OCI-LY7 (cell line): Measurements from ENCODE around the gene IRX4. TPM values are rescaled to one million over a fixed set of nuclear protein-coding genes. Genes with fewer than 3 reads are reported as not detected.

Source experiments
- BruUV-seq: library from RNA; stranded (reverse); fragments of 400-500 nt; replicated peaks from 2 replicates; lab custom pipeline; 2021; lab: Mats Ljungman, UMichigan
- CTCF ChIA-PET: fragments of 300-600 bp; sonication (Branson Sonifier 250); formaldehyde crosslinking; loops from one replicate; lab custom pipeline; 2022; ENCODE audit warnings: antibody characterized with exemption; ENCODE audit not compliant: unreplicated experiment; lab: Charles Lee
- POLR2A ChIA-PET: fragments of 300-600 bp; sonication (Branson Sonifier 250); formaldehyde crosslinking; loops from one replicate; lab custom pipeline; 2022; ENCODE audit warnings: antibody characterized with exemption; lab: Charles Lee
- DNase-seq: peaks from one replicate; pipeline ENCODE4 v3.0.0-alpha.2; 2015; ENCODE audit warnings: low spot score
- H2AFZ ChIP-seq: fragments of 200-600 bp; sonication (generic), shearing (Covaris generic); 2 replicates; pipeline ENCODE4 v1.6.1; 2014; ENCODE audit warnings: mild to moderate bottlenecking, antibody characterized with exemption, low read length, moderate library complexity
- H3K27ac ChIP-seq: fragments of 200-600 bp; sonication (generic); 2 replicates; pipeline ENCODE4 v1.5.1; 2014; ENCODE audit warnings: mixed run types, low read depth, mild to moderate bottlenecking, moderate library complexity, low read length, inconsistent platforms; ENCODE audit not compliant: poor library complexity, severe bottlenecking
- H3K36me3 ChIP-seq: fragments of 200-600 bp; sonication (generic); 2 replicates; pipeline ENCODE4 v1.6.1; 2014; ENCODE audit warnings: mild to moderate bottlenecking, antibody characterized with exemption, low read length, moderate library complexity, mixed read lengths; ENCODE audit not compliant: insufficient read depth
- H3K4me1 ChIP-seq: fragments of 200-600 bp; sonication (generic); 2 replicates; pipeline ENCODE4 v1.5.1; 2014; ENCODE audit warnings: mild to moderate bottlenecking, low read length; ENCODE audit not compliant: insufficient read depth, poor library complexity, severe bottlenecking
- H3K4me2 ChIP-seq: fragments of 200-600 bp; sonication (generic); 2 replicates; pipeline ENCODE4 v1.6.1; 2014; ENCODE audit warnings: mild to moderate bottlenecking, low read length
- H3K4me3 ChIP-seq: fragments of 200-600 bp; sonication (generic); 2 replicates; pipeline ENCODE4 v1.5.1; 2014; ENCODE audit warnings: mild to moderate bottlenecking, low read depth, low read length; ENCODE audit not compliant: poor library complexity, severe bottlenecking
- H3K79me2 ChIP-seq: fragments of 200-600 bp; sonication (generic); 2 replicates; pipeline ENCODE4 v1.6.1; 2016; ENCODE audit warnings: low read depth, mild to moderate bottlenecking, low read length, moderate library complexity, mixed read lengths; ENCODE audit not compliant: insufficient read depth
- H3K9me2 ChIP-seq: fragments of 200-600 bp; sonication (generic); 2 replicates; pipeline ENCODE4 v1.6.1; 2016; ENCODE audit warnings: mild to moderate bottlenecking, low read length, mixed read lengths; ENCODE audit not compliant: insufficient read depth
- H3K9me3 ChIP-seq: fragments of 200-600 bp; sonication (generic); 2 replicates; pipeline ENCODE4 v1.6.1; 2014; ENCODE audit warnings: mild to moderate bottlenecking, mixed run types, low read length, mixed read lengths
- H4K20me1 ChIP-seq: fragments of 200-600 bp; sonication (generic); 2 replicates; pipeline ENCODE4 v1.6.1; 2014; ENCODE audit warnings: mild to moderate bottlenecking, antibody characterized with exemption, low read length, moderate library complexity, mixed read lengths; ENCODE audit not compliant: insufficient read depth
- CTCF ChIP-seq: fragments of 200-600 bp; sonication (generic); conservative IDR thresholded peaks from 2 replicates; pipeline ENCODE4 v1.5.1; 2014; ENCODE audit warnings: mild to moderate bottlenecking, antibody characterized with exemption, low read length, moderate library complexity, mixed read lengths
- EZH2phosphoT487 ChIP-seq: fragments of 200-600 bp; sonication (generic); IDR thresholded peaks from 2 replicates; pipeline ENCODE4 v1.6.1; 2018; ENCODE audit warnings: low read depth, borderline replicate concordance, mild to moderate bottlenecking, mixed run types, antibody characterized with exemption, low read length, moderate library complexity, mixed read lengths
- intact Hi-C: fragments of 100-400 bp; cut with micrococcal nuclease; formaldehyde crosslinking; loops from one replicate; pipeline ENCODE4 v1.10.0; 2022; ENCODE audit not compliant: unreplicated experiment
- total RNA-seq, 2 experiments: library from RNA; depleted of rRNA in 1 of 2; stranded (reverse); fragments of >200 nt in 1 of 2; shearing (Covaris generic) in 1 of 2; gene quantifications; 2 replicates each; pipeline ENCODE4 v1.2.3, GENCODE V29; 2014 to 2022

IRX4 gene
- total RNA-seq, 2 experiments from 2014 or later: not detected

GRCh38 chr5:1883120-1883924 lies 597 bp upstream of the IRX4 start:
- Histone ChIP-seq H3K4me1 (no peaks in the 10 kb centered on the region), H3K9me2 (no peaks in the 10 kb centered on the region), H3K4me2 (no peak overlapping the region), H3K4me3 (no peak overlapping the region), H3K36me3 (no peaks in the 10 kb centered on the region), H3K79me2 (no peaks in the 10 kb centered on the region), H3K9me3 (no peaks in the 10 kb centered on the region), H3K27ac (no peak overlapping the region), H4K20me1 (no peaks in the 10 kb centered on the region), H2AFZ (no peak overlapping the region)
- POLR2A ChIA-PET: no interaction called here
- DNase-seq: no peak
- intact Hi-C loops: no loop called here
- BruUV-seq: no TSS peak
- TF ChIP-seq CTCF: no peak
- no peak for TF ChIP-seq EZH2phosphoT487
- CTCF ChIA-PET: no interaction called here

- TF ChIP-seq CTCF: no peak
- TF ChIP-seq EZH2phosphoT487: no peak
- no peak for DNase-seq
- H3K79me2 ChIP-seq: no peaks in the 10 kb centered on the region
- no peaks in the 10 kb centered on the region for H3K9me3 ChIP-seq
- H2AFZ ChIP-seq: no peak overlapping the region
- no peak overlapping the region for H3K4me2 ChIP-seq
- no peaks in the 10 kb centered on the region for H4K20me1 ChIP-seq
- no peak overlapping the region for H3K27ac ChIP-seq
- H3K4me3 ChIP-seq: no peak overlapping the region
- BruUV-seq: no TSS peak
- no peaks in the 10 kb centered on the region for H3K9me2 ChIP-seq
- intact Hi-C loops: no loop called here
- CTCF ChIA-PET: no interaction called here
- POLR2A ChIA-PET: no interaction called here
- no peaks in the 10 kb centered on the region for H3K36me3 ChIP-seq
- H3K4me1 ChIP-seq: no peaks in the 10 kb centered on the region
These were observed 891 bp downstream of the IRX4 start for GRCh38 chr5:1881731-1882336.

GRCh38 chr5:1881098-1881572 lies 1.6 kb downstream of the IRX4 start:
- no peak overlapping the region for H3K27ac ChIP-seq
- ChIA-PET CTCF (no interaction called here), POLR2A (interaction anchor here (0.6 kb wide), 1 partner anchor 23 kb away, joined by 4 read pairs; no protein-coding TSS in a partner anchor)
- H3K9me3 ChIP-seq: no peaks in the 10 kb centered on the region
- no peaks in the 10 kb centered on the region for H3K79me2 ChIP-seq
- BruUV-seq: no TSS peak
- H3K36me3 ChIP-seq: no peaks in the 10 kb centered on the region
- intact Hi-C loops: no loop called here
- H3K4me2 ChIP-seq: no peak overlapping the region
- DNase-seq: no peak
- TF ChIP-seq CTCF (no peak), EZH2phosphoT487 (no peak)
- no peak overlapping the region for H2AFZ ChIP-seq
- H3K4me3 ChIP-seq: no peak overlapping the region
- no peaks in the 10 kb centered on the region for H4K20me1 ChIP-seq
- H3K9me2 ChIP-seq: no peaks in the 10 kb centered on the region
- no peaks in the 10 kb centered on the region for H3K4me1 ChIP-seq
